ENCODE measurements around the gene PUS1. TPM values are rescaled to one million over a fixed set of nuclear protein-coding genes. Genes with fewer than 3 reads are reported as not detected.

Gene PUS1
- total and polyA plus RNA-seq, 9 of the 15 experiments (the other 6 are each of a cell fraction or from before 2014, with no cell fraction given): 1.9 to 90.8 (median 30.0) TPM

- ChIA-PET POLR2A (interaction anchor here (1.0 to 2.6 kb wide), 2 partner anchors 9 to 12 kb away, joined by 6 to 8 read pairs; no protein-coding TSS in a partner anchor), CTCF (ENCODE audit: low intra/inter-chr PET ratio) (no interaction called here)
- H3K4me3 ChIP-seq: no peak overlapping the region
- no peaks in the 10 kb centered on the region for H3K9me1 ChIP-seq (ENCODE audit: control insufficient read depth, insufficient read depth, low read length)
- H3K27ac ChIP-seq (ENCODE audit: extremely low read depth, low read depth, low read length): no peak overlapping the region
- H3K27me3 ChIP-seq (ENCODE audit: control insufficient read depth in 2 of 2, insufficient read depth in 2 of 2, low read length in 2 of 2): no peaks in the 10 kb centered on the region
- FAIRE-seq: no peak
- no TSS peak for BruUV-seq (replicated peaks)
- peaks cover 0 to 29% of the 10 kb centered on the region in 2 experiments; a peak in 2 of 5 replicates for H3K4me1 ChIP-seq (replicated peaks in 1 of 2; ENCODE audit: control insufficient read depth in 2 of 2, insufficient read depth in 2 of 2, low read length in 2 of 2)
- WGBS (ENCODE audit: insufficient coverage, low coverage, missing lambda C conversion rate): 96% methylated on average over 20 of the region's 96 CpGs
- H4K20me1 ChIP-seq (replicated peaks; ENCODE audit: control insufficient read depth, insufficient read depth, low read length): peaks cover 14% of the 10 kb centered on the region; the same call in 1 of the 2 replicates
- no peak for ATAC-seq
- DNase-seq (ENCODE audit: extremely low read depth in 1 of 4, low spot score in 3 of 4): no peak
- intact Hi-C loops (cut with micrococcal nuclease): no loop called here
- H3K79me2 ChIP-seq (ENCODE audit: control insufficient read depth, insufficient read depth, low read length): no peaks in the 10 kb centered on the region
- H3K4me2 ChIP-seq (ENCODE audit: insufficient read depth, low read length): no peak overlapping the region
- TF ChIP-seq, protein P1, sequence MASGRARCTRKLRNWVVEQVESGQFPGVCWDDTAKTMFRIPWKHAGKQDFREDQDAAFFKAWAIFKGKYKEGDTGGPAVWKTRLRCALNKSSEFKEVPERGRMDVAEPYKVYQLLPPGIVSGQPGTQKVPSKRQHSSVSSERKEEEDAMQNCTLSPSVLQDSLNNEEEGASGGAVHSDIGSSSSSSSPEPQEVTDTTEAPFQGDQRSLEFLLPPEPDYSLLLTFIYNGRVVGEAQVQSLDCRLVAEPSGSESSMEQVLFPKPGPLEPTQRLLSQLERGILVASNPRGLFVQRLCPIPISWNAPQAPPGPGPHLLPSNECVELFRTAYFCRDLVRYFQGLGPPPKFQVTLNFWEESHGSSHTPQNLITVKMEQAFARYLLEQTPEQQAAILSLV (tag; IDR thresholded peaks at IDR 0.05): no peak
- TF ChIP-seq ZBTB33 (CRISPR knock-in tag; IDR thresholded peaks at IDR 0.05): peak; percentile 87
- TF ChIP-seq NFATC3 (IDR thresholded peaks at IDR 0.05): no peak
- TF ChIP-seq POLR2G (IDR thresholded peaks at IDR 0.05; ENCODE audit: low read depth, low read length): 0 out of 2 replicates have a peak, but pooled peaks have one; percentile 2
- H2AFZ ChIP-seq (ENCODE audit: low read depth, low read length): no peak overlapping the region
- H3K9ac ChIP-seq (ENCODE audit: insufficient read depth in 1 of 2, low read depth in 2 of 2, low read length in 2 of 2): no peak overlapping the region
- peaks cover 12% of the 10 kb centered on the region; the same call in 2 of the 3 replicates for H3K36me3 ChIP-seq (ENCODE audit: control insufficient read depth, insufficient read depth, low read length)
- in situ Hi-C loops (cut with MboI): no loop called here
- H3K9me3 ChIP-seq (replicated peaks; ENCODE audit: control insufficient read depth, insufficient read depth, low read depth, low read length): no peaks in the 10 kb centered on the region
Measured at GRCh38 chr12:131908092-131909080, 20.7 kb upstream of the PUS1 start.
